HepG2 (cell line): ENCODE results near the gene CD6. TPM values are rescaled to one million over a fixed set of nuclear protein-coding genes. Genes with fewer than 3 reads are reported as not detected.

Source experiments
- ATAC-seq: fragments of 200-7000 bp; cut with Tn5 transposase; 3 replicates; pipeline ENCODE4 v1.9.1; 2020; ENCODE audit warnings: mild to moderate bottlenecking, moderate library complexity
- BruUV-seq: library from RNA; stranded (reverse); fragments of 400-500 nt; replicated peaks from 2 replicates; lab custom pipeline; 2021; lab: Mats Ljungman, UMichigan
- CTCF ChIA-PET: fragments of 300-600 bp; formaldehyde crosslinking; extraction: SDS; loops from one replicate; lab custom pipeline; 2021; ENCODE audit warnings: low total read pairs, inconsistent platforms, low intra/inter-chr PET ratio; lab: Yijun Ruan, JAX
- POLR2A ChIA-PET: fragments of 350-600 bp; sonication (Branson Sonifier 250); formaldehyde crosslinking; loops from one replicate; lab custom pipeline; 2020; ENCODE audit warnings: antibody characterized with exemption, inconsistent platforms; lab: Yijun Ruan, JAX
- DNase-seq: peaks from one replicate; pipeline ENCODE4 v3.0.0-alpha.2; 2015; ENCODE audit warnings: low spot score
- FAIRE-seq: peaks from 3 replicates; lab custom pipeline; 2011; peaks lifted over from hg19 to GRCh38; lab: Jason Lieb, UNC
- H2AFZ ChIP-seq: one replicate; pipeline ENCODE4 v1.6.1; 2011; ENCODE audit warnings: low read length, inconsistent platforms
- H3K27ac ChIP-seq: fragments of 300-600 bp; 3 replicates; pipeline ENCODE4 v1.8.0; 2011; ENCODE audit warnings: mixed run types, mild to moderate bottlenecking, mixed read lengths, low read length, inconsistent platforms; ENCODE audit not compliant: insufficient read depth; ENCODE audit errors: extremely low read length
- H3K27me3 ChIP-seq, 2 experiments: fragments of 200-600 bp in 1 of 2; 2 replicates in 1 of 2; 3 replicates in 1 of 2; pipeline versions ENCODE4 v1.6.0 to v1.8.0; 2011; ENCODE audit warnings: low read length in 2 of 2, mild to moderate bottlenecking in 2 of 2, moderate library complexity in 2 of 2, inconsistent platforms in 1 of 2; ENCODE audit not compliant: insufficient read depth in 2 of 2, control insufficient read depth in 1 of 2
- H3K36me3 ChIP-seq, 2 experiments: fragments of 200-600 bp in 1 of 2; replicated peaks in 1 of 2; 2 replicates in 1 of 2; 3 replicates in 1 of 2; pipeline versions ENCODE4 v1.5.1 to v1.8.0; 2011; ENCODE audit warnings: low read length in 2 of 2, inconsistent platforms in 1 of 2; ENCODE audit not compliant: insufficient read depth in 2 of 2, control insufficient read depth in 1 of 2
- H3K4me1 ChIP-seq: 2 replicates; pipeline ENCODE4 v1.5.1; 2012; ENCODE audit warnings: low read length, inconsistent platforms; ENCODE audit not compliant: insufficient read depth
- H3K4me2 ChIP-seq: 2 replicates; pipeline ENCODE4 v1.6.0; 2011; ENCODE audit warnings: low read depth, low read length, inconsistent platforms
- H3K4me3 ChIP-seq, 3 experiments: fragments of 200-600 bp in 1 of 3; sonication (generic), shearing (Covaris generic) in 1 of 3; replicated peaks in 1 of 3; 2 replicates each; pipeline ENCODE4 v1.5.1; 2011 to 2016; ENCODE audit warnings: low read length in 3 of 3, inconsistent platforms in 2 of 3, low read depth in 2 of 3, mild to moderate bottlenecking in 2 of 3, control low read depth in 1 of 3, mixed read lengths in 1 of 3; ENCODE audit not compliant: insufficient read depth in 1 of 3
- H3K79me2 ChIP-seq: one replicate; pipeline ENCODE4 v1.6.1; 2011; ENCODE audit warnings: low read length, inconsistent platforms; ENCODE audit not compliant: insufficient read depth
- H3K9ac ChIP-seq: 2 replicates; pipeline ENCODE4 v1.6.0; 2011; ENCODE audit warnings: mild to moderate bottlenecking, low read depth, low read length, inconsistent platforms; ENCODE audit not compliant: insufficient read depth
- H3K9me3 ChIP-seq: 2 replicates; pipeline ENCODE4 v1.5.1; 2012; ENCODE audit warnings: mild to moderate bottlenecking, low read length
- H4K20me1 ChIP-seq: 2 replicates; pipeline ENCODE4 v1.6.0; 2011; ENCODE audit warnings: inconsistent platforms, mild to moderate bottlenecking, low read length, moderate library complexity; ENCODE audit not compliant: insufficient read depth
- ARID3A ChIP-seq: IDR thresholded peaks from 2 replicates; pipeline ENCODE4 v1.6.1; 2012; ENCODE audit warnings: low read depth, low read length, improper control_type of control experiment
- KDM6A ChIP-seq: IDR thresholded peaks from 2 replicates; pipeline ENCODE4 v1.6.1; 2016; ENCODE audit warnings: low read depth
- SRSF9 ChIP-seq: fragments of 200-400 bp; formaldehyde crosslinking; IDR thresholded peaks from 2 replicates; pipeline ENCODE4 v1.6.1; 2018; ENCODE audit warnings: borderline replicate concordance, mild to moderate bottlenecking, low read depth, low read length; ENCODE audit not compliant: insufficient read depth, poor library complexity, severe bottlenecking
- ZNF136 ChIP-seq: sonication (generic); formaldehyde crosslinking; IDR thresholded peaks from 2 replicates; pipeline ENCODE4 v1.8.1; 2022; ENCODE audit warnings: low read depth, mild to moderate bottlenecking, moderate library complexity, missing genetic modification reagents
- ZNF224 ChIP-seq: sonication (generic); formaldehyde crosslinking; IDR thresholded peaks from 2 replicates; pipeline ENCODE4 v1.5.0; 2020; ENCODE audit warnings: mild to moderate bottlenecking, missing genetic modification reagents
- ZNF772 ChIP-seq: sonication (generic); formaldehyde crosslinking; IDR thresholded peaks from 2 replicates; pipeline ENCODE4 v1.5.0; 2020; ENCODE audit warnings: mild to moderate bottlenecking, missing genetic modification reagents
- WGBS: methylation state at CpG from one replicate; pipeline ENCODE4 v1.1.6; 2017; ENCODE audit warnings: low lambda C conversion rate; 5-methylcytosine and 5-hydroxymethylcytosine counted together
- in situ Hi-C: cut with HindIII; loops from 2 replicates; pipeline ENCODE4 v1.10.0; 2017; ENCODE audit warnings: low pct_unique_long_range_greater_than_20kb; ENCODE audit not compliant: extremely low pct_ligation_motif_present
- intact Hi-C: fragments of 100-400 bp; cut with micrococcal nuclease; formaldehyde crosslinking; loops from one replicate; pipeline ENCODE4 v1.10.0; 2022; ENCODE audit not compliant: unreplicated experiment
- polyA plus RNA-seq, 8 experiments: library from polyadenylated mRNA; depleted of rRNA in 3 of 8; stranded (reverse) in 7 of 8; unstranded in 1 of 8; fragments of >200 nt; fragmentation: Illumina TruSeq in 4 of 8; extraction: Trizol in 4 of 8; gene quantifications; 2 replicates each; pipeline versions ENCODE4 v1.2.1 to v1.2.3, GENCODE V29; 2011 to 2016; ENCODE audit warnings: low read depth in 4 of 8, missing spikeins in 1 of 8, mixed read lengths in 1 of 8; ENCODE audit not compliant: insufficient read depth in 1 of 8
- total RNA-seq, 5 experiments: library from RNA; depleted of rRNA; stranded (reverse); fragments of >200 nt; fragmentation: Illumina TruSeq; extraction: Trizol; gene quantifications; 2 replicates each; pipeline ENCODE4 v1.2.3, GENCODE V29; 2016; ENCODE audit warnings: low read depth in 1 of 5

Gene CD6
- total and polyA plus RNA-seq, 2 of the 13 experiments (the other 11 are each of a cell fraction or from before 2014, with no cell fraction given) = not detected

- Histone ChIP-seq H3K9me3 (no peaks in the 10 kb centered on the region), H3K36me3 (no peaks in the 10 kb centered on the region), H4K20me1 (no peaks in the 10 kb centered on the region), H3K4me1 (no peaks in the 10 kb centered on the region), H3K4me2 (no peak overlapping the region), H3K4me3 (no peak overlapping the region), H3K27me3 (peaks cover 0 to 2% of the 10 kb centered on the region in 2 experiments; a peak in 2 of 5 replicates), H3K9ac (no peak overlapping the region), H3K27ac (no peak overlapping the region), H3K79me2 (no peaks in the 10 kb centered on the region), H2AFZ (no peak overlapping the region)
- FAIRE-seq (no peak), DNase-seq (no peak), ATAC-seq (no peak)
- in situ Hi-C loops (no loop called here), intact Hi-C loops (no loop called here)
- TF ChIP-seq SRSF9 = no peak
- no peak for TF ChIP-seq ZNF224
- no peak for TF ChIP-seq KDM6A (CRISPR knock-in tag)
- TF ChIP-seq ARID3A = no peak
- TF ChIP-seq ZNF136 (CRISPR knock-in tag) = no peak
- no peak for TF ChIP-seq ZNF772 (CRISPR knock-in tag)
- CTCF ChIA-PET = no interaction called here
- no TSS peak for BruUV-seq
- POLR2A ChIA-PET = no interaction called here
- 34% methylated on average over 9 of the region's 9 CpGs for WGBS
Observed at GRCh38 chr11:60942970-60943565, 28.4 kb upstream of the CD6 start.
